Stimulated activated CD8-positive, alpha-beta memory T cell treated with anti-CD3 and anti-CD28 coated beads, Interleukin-15, amount 100 ng/mL, for 24 hours (primary cell): ENCODE data around the gene AGAP1.

Experiments used
- DNase-seq: peaks from one replicate; pipeline ENCODE4 v3.0.0-alpha.2; 2020; ENCODE audit warnings: low read depth

AGAP1 gene

GRCh38 chr2:236173036-236173728 is 679.3 kb downstream of the AGAP1 start:
- no peak for DNase-seq

- no peak for DNase-seq
Measured at GRCh38 chr2:236173729-236174607, 680.1 kb downstream of the AGAP1 start.

GRCh38 chr2:236175548-236176150 is 681.8 kb downstream of the AGAP1 start:
- DNase-seq: no peak

GRCh38 chr2:236176417-236176816 is 682.6 kb downstream of the AGAP1 start:
- DNase-seq: no peak

GRCh38 chr2:236176951-236177350 is 683.1 kb downstream of the AGAP1 start:
- no peak for DNase-seq

- no peak for DNase-seq
Measured at GRCh38 chr2:236177604-236177966, 683.7 kb downstream of the AGAP1 start.

GRCh38 chr2:236177967-236178889 is 684.4 kb downstream of the AGAP1 start:
- peak; percentile 21 for DNase-seq

GRCh38 chr2:236178890-236179235 is 685.0 kb downstream of the AGAP1 start:
- no peak for DNase-seq

GRCh38 chr2:236179236-236180075 is 685.6 kb downstream of the AGAP1 start:
- no peak for DNase-seq

GRCh38 chr2:236180076-236180816 is 686.4 kb downstream of the AGAP1 start:
- no peak for DNase-seq

GRCh38 chr2:236180831-236181453 is 687.1 kb downstream of the AGAP1 start:
- no peak for DNase-seq
